Colonic mucosa (tissue), 4 donors: ENCODE results near the gene LRMDA. TPM values are rescaled to one million over a fixed set of nuclear protein-coding genes. Genes with fewer than 3 reads are reported as not detected.

Experiments used
- DNase-seq: peaks from one replicate; pipeline ENCODE4 v3.0.0-alpha.2; 2020
- H3K27ac ChIP-seq: fragments of 200-600 bp; one replicate; pipeline ENCODE4 v1.8.0; 2021
- H3K27me3 ChIP-seq: fragments of 200-600 bp; one replicate; pipeline ENCODE4 v1.8.0; 2021
- H3K36me3 ChIP-seq: fragments of 200-600 bp; one replicate; pipeline ENCODE4 v1.8.0; 2021
- H3K4me1 ChIP-seq: fragments of 200-600 bp; one replicate; pipeline ENCODE4 v1.8.0; 2021; ENCODE audit warnings: mild to moderate bottlenecking
- H3K4me3 ChIP-seq: fragments of 200-600 bp; one replicate; pipeline ENCODE4 v1.8.0; 2021
- H3K9ac ChIP-seq, 2 donors: one replicate each; pipeline ENCODE4 v1.7.0; 2013; ENCODE audit warnings: control low read depth in 2 of 2, low read depth in 2 of 2, low read length in 2 of 2
- H3K9me3 ChIP-seq: fragments of 200-600 bp; one replicate; pipeline ENCODE4 v1.8.0; 2021
- CTCF ChIP-seq: fragments of 200-600 bp; IDR thresholded peaks from one replicate; pipeline ENCODE4 v1.8.0; 2022; ENCODE audit warnings: antibody characterized with exemption, mild to moderate bottlenecking
- intact Hi-C: fragments of 100-400 bp; cut with DNase I; formaldehyde crosslinking; loops from one replicate; pipeline ENCODE4 v1.14.1; 2022
- total RNA-seq, 2 donors: library from RNA; stranded (reverse); fragmentation: NEBNext Ultra II Directional in 1 of 2; extraction: Animal tissue kit (Norgen Biotek cat#: 25700) in 1 of 2; gene quantifications; one replicate each; pipeline ENCODE4 v1.2.1, GENCODE V29; 2021
- donor health status: healthy.
- donor health status: DM: no; HTN: no; CAD: no.
- donor health status: DM: no; HTN: no; CAD: no.

Gene LRMDA
- total RNA-seq, 2 donors from 2014 or later = 2.5 to 5.2 TPM

GRCh38 chr10:76453997-76454396, 1022.6 kb downstream of the LRMDA start:
- H3K9me3 ChIP-seq = no peaks in the 10 kb centered on the region
- H3K9ac ChIP-seq = no peak overlapping the region
- no peak for TF ChIP-seq CTCF
- intact Hi-C loops = no loop called here
- DNase-seq = no peak
- H3K27me3 ChIP-seq = no peaks in the 10 kb centered on the region
- no peak overlapping the region for H3K4me3 ChIP-seq
- no peak overlapping the region for H3K27ac ChIP-seq
- H3K36me3 ChIP-seq = no peaks in the 10 kb centered on the region
- no peaks in the 10 kb centered on the region for H3K4me1 ChIP-seq

GRCh38 chr10:76454506-76455140, 1023.2 kb downstream of the LRMDA start:
- no peaks in the 10 kb centered on the region for H3K9me3 ChIP-seq
- no peaks in the 10 kb centered on the region for H3K27me3 ChIP-seq
- no peak overlapping the region for H3K27ac ChIP-seq
- intact Hi-C loops = no loop called here
- DNase-seq = no peak
- no peak overlapping the region for H3K4me3 ChIP-seq
- H3K9ac ChIP-seq = no peak overlapping the region
- H3K36me3 ChIP-seq = no peaks in the 10 kb centered on the region
- TF ChIP-seq CTCF = no peak
- no peaks in the 10 kb centered on the region for H3K4me1 ChIP-seq

GRCh38 chr10:76456197-76456596, 1024.8 kb downstream of the LRMDA start:
- no peak overlapping the region for H3K27ac ChIP-seq
- TF ChIP-seq CTCF = no peak
- no peaks in the 10 kb centered on the region for H3K9me3 ChIP-seq
- H3K9ac ChIP-seq = no peak overlapping the region
- H3K4me1 ChIP-seq = no peaks in the 10 kb centered on the region
- H3K27me3 ChIP-seq = no peaks in the 10 kb centered on the region
- intact Hi-C loops = no loop called here
- DNase-seq = no peak
- H3K36me3 ChIP-seq = no peaks in the 10 kb centered on the region
- no peak overlapping the region for H3K4me3 ChIP-seq

GRCh38 chr10:76459016-76459730, 1027.7 kb downstream of the LRMDA start:
- no peaks in the 10 kb centered on the region for H3K27me3 ChIP-seq
- no peaks in the 10 kb centered on the region for H3K36me3 ChIP-seq
- H3K9ac ChIP-seq = no peak overlapping the region
- H3K4me3 ChIP-seq = no peak overlapping the region
- no peaks in the 10 kb centered on the region for H3K9me3 ChIP-seq
- no peak overlapping the region for H3K27ac ChIP-seq
- intact Hi-C loops = no loop called here
- DNase-seq = no peak
- no peaks in the 10 kb centered on the region for H3K4me1 ChIP-seq
- TF ChIP-seq CTCF = no peak

GRCh38 chr10:76461024-76461423, 1029.6 kb downstream of the LRMDA start:
- Histone ChIP-seq H3K36me3 (no peaks in the 10 kb centered on the region), H3K9me3 (no peaks in the 10 kb centered on the region), H3K4me1 (no peaks in the 10 kb centered on the region), H3K27ac (no peak overlapping the region), H3K27me3 (no peaks in the 10 kb centered on the region), H3K9ac (no peak overlapping the region), H3K4me3 (no peak overlapping the region)
- intact Hi-C loops = no loop called here
- DNase-seq = no peak
- no peak for TF ChIP-seq CTCF
